Retinal pigment epithelial cell (primary cell): ENCODE results near the gene TPD52L1.
"Not testable (repeated sequence)": the region's sequence is repeated elsewhere in the genome, so short reads cannot be mapped to it uniquely, and the experiment has no call there.

ENCODE experiments used
- DNase-seq: peaks from one replicate; pipeline ENCODE4 v3.0.0-alpha.2; 2010; ENCODE audit warnings: low read depth
- H3K4me3 ChIP-seq: 2 replicates; pipeline ENCODE4 v1.5.1; 2011; ENCODE audit warnings: mild to moderate bottlenecking, low read length, control low read depth, moderate library complexity
- TF ChIP-seq, protein P1 (sequence below): conservative IDR thresholded peaks from 2 replicates; pipeline ENCODE4 v1.5.1; 2011; ENCODE audit warnings: low read depth, low read length, control low read depth, inconsistent platforms

TPD52L1 gene

DNA sequence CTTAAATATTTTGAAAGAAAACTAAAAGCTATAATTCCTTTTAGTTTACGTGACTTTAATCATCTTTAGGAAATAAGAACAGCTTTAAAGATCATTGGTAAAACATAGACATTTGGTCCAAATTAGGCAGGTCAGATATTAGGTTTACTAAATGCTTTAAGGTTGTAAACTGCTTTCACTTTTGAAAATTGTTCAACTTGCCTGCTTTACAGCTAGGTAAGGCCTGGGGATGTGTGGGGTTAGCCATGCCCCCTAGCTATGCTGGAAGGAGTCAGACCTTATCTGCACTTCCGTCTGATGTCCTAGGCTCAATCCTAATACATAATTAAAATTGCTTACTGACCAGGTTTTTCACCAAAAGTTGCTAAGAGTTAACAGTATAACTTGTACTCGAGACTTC lies 30.5 kb upstream of the TPD52L1 start:
- no peak for DNase-seq
- TF ChIP-seq, protein P1, sequence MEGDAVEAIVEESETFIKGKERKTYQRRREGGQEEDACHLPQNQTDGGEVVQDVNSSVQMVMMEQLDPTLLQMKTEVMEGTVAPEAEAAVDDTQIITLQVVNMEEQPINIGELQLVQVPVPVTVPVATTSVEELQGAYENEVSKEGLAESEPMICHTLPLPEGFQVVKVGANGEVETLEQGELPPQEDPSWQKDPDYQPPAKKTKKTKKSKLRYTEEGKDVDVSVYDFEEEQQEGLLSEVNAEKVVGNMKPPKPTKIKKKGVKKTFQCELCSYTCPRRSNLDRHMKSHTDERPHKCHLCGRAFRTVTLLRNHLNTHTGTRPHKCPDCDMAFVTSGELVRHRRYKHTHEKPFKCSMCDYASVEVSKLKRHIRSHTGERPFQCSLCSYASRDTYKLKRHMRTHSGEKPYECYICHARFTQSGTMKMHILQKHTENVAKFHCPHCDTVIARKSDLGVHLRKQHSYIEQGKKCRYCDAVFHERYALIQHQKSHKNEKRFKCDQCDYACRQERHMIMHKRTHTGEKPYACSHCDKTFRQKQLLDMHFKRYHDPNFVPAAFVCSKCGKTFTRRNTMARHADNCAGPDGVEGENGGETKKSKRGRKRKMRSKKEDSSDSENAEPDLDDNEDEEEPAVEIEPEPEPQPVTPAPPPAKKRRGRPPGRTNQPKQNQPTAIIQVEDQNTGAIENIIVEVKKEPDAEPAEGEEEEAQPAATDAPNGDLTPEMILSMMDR: no peak
- no peak overlapping the region for H3K4me3 ChIP-seq

DNA sequence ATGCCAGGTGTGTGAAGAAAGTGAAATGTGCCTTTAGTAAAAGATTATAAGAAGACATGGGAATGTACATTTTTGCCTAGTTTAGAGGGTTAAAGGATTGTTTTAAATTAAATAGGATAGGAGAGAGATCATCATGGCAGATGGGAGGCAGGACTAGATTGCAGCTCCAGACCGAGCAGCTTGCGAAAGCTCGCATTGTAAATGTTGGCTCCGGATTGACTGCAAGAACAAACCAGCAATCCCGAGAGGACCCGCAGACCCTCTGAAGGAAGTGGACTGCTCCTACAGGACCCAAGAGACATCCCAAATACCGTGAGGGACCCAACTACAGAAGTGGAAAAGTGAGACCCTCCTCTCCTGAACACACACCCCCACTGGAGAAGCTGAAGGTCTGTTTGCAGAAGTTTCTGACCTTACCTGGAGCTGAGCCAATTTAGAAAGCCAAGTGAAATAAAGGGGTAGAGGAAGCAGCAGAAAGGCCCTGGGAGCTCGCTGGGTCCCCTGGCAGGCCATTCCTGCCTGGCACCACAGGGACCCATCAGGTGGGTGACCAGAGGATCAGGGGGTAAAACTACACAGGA lies 30.0 kb upstream of the TPD52L1 start:
- no peak overlapping the region for H3K4me3 ChIP-seq
- no peak for DNase-seq
- TF ChIP-seq, protein P1: no peak

DNA sequence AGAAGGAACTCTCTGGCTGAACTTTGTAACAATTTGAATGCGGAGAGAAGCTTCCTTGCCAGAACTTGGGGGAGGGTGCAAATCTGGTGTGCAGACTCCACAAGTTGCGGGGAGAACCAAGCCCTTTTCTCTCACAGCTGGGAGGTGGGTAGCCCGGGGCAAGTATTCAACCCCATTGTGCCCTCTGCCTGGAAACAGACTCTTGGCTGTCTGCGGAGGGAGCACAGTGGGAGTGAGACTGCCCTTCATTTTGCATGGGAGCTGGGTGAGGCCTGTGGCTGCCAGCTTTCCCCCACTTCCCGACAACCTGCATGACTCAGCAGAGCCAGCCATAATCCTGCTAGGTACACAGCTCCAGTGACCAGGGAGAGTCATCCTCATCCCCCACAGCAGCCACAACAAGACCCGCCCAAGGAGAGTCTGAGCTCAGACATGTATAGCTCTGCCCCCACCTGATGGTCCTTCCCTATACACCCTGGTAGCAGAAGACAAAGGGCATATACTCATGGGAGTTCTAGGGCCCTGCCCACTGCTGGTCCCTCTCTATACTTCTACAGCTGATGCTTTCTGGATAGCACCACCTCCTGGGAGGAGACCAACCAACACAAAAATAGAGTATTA lies 29.4 kb upstream of the TPD52L1 start:
- H3K4me3 ChIP-seq: no peak overlapping the region
- TF ChIP-seq, protein P1: no peak
- peak; percentile 61 for DNase-seq

DNA sequence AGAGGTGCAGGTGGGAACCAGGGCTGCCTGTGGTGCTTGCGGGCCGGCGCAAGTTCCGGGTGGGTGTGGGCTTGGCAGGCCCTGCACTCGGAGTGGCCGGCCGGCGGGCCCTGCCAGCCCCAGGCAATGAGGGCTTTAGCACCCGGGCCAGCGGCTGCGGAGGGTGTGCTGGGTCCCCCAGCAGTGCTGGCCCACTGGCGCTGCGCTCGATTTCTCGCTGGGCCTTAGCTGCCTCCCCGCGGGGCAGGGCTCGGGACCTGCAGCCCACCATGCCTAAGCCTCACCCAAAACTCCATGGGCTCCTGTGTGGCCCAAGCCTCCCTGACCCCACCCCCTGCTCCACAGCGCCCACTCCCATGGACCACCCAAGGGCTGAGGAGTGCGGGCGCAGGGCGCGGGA lies 27.7 kb upstream of the TPD52L1 start:
- H3K4me3 ChIP-seq, DNase-seq: not testable (repeated sequence)

DNA sequence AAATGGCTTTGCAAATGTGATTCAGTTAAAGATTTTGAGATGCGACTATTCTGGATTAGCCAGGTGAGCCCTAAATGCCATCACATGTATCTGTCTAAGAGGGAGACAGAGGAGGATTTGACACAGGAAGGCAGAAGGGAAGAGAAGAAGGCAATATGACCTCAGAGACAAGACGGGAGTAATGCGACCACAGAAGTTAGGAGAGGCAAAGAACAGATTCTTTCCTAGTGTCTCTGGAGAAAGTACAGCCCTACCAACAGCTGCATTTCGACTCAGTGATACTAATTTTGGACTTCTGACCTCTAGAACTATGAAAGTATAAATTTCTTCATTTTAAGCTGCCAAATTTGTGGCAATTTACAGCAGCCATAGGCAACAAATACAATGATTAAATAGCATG lies 24.2 kb upstream of the TPD52L1 start:
- H3K4me3 ChIP-seq: no peak overlapping the region
- no peak for DNase-seq
- TF ChIP-seq, protein P1: no peak

DNA sequence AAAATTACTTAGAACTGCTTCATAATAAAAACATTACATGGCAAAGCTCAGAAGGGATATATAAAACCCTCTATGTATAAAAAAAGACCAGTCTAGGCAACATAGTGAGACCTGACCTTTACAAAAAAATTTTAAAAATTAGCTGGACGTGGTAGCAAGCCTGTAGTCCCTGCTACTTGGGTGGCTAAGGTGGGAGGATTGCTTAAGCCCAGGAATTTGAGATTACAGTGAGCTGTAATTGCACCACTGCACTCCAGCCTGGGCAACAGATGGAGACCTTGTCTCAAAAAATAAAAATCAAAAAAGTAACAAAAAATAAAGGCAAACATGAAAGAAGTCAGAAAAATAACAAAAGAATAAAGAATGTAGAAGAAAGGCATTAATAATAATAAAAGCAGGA lies 21.5 kb upstream of the TPD52L1 start:
- no peak for DNase-seq
- H3K4me3 ChIP-seq: no peak overlapping the region
- TF ChIP-seq, protein P1: no peak

DNA sequence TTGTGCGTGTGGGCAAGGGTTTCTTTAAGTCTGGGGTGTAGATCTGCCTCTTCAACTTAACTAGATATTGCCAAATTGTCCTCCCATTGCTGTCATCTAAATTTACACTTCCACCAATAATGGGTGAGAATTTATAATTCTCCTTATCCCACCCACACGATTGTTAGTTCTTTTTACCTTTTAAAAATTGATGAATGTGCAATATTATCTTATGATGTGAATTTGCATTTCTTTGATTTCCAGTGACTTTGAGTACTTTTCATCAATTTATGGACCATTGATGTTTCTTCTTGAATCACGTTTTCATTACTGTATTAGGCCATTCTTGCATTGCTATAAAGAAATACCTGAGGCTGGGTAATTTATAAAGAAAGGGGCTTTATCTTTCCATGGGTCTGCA lies 17.2 kb upstream of the TPD52L1 start:
- TF ChIP-seq, protein P1: no peak
- no peak for DNase-seq
- no peak overlapping the region for H3K4me3 ChIP-seq
